OCI-M1 (cell line): ENCODE results near the gene LRRC66.

ENCODE experiments used
- DNase-seq: peaks from one replicate; lab custom pipeline; 2025; lab: John Stamatoyannopoulos, UW

Gene LRRC66

GRCh38 chr4:52010986-52011385 lies 9.2 kb downstream of the LRRC66 start:
- DNase-seq: no peak

GRCh38 chr4:52006887-52007286 lies 13.3 kb downstream of the LRRC66 start:
- no peak for DNase-seq

- DNase-seq: no peak
These were observed 14.4 kb downstream of the LRRC66 start for GRCh38 chr4:52005604-52006273.

GRCh38 chr4:52004414-52004813 lies 15.7 kb downstream of the LRRC66 start:
- no peak for DNase-seq

GRCh38 chr4:52001616-52002015 lies 18.5 kb downstream of the LRRC66 start:
- DNase-seq: no peak

GRCh38 chr4:51999250-51999649 lies 20.9 kb downstream of the LRRC66 start:
- DNase-seq: no peak

GRCh38 chr4:51998837-51999236 lies 21.3 kb downstream of the LRRC66 start:
- no peak for DNase-seq

GRCh38 chr4:51997647-51998046 lies 22.5 kb downstream of the LRRC66 start:
- no peak for DNase-seq

GRCh38 chr4:51995647-51996220 lies 24.4 kb downstream of the LRRC66 start:
- DNase-seq: no peak

GRCh38 chr4:51965862-51966261 lies 54.3 kb downstream of the LRRC66 start:
- no peak for DNase-seq

- DNase-seq: no peak
These were observed 56.2 kb downstream of the LRRC66 start for GRCh38 chr4:51963841-51964517.

- DNase-seq: no peak
These were observed 59.7 kb downstream of the LRRC66 start for GRCh38 chr4:51960486-51960885.

GRCh38 chr4:51958199-51958968 lies 61.8 kb downstream of the LRRC66 start:
- no peak for DNase-seq
